ENCODE results near the gene KLHDC3.

KLHDC3 gene

DNA sequence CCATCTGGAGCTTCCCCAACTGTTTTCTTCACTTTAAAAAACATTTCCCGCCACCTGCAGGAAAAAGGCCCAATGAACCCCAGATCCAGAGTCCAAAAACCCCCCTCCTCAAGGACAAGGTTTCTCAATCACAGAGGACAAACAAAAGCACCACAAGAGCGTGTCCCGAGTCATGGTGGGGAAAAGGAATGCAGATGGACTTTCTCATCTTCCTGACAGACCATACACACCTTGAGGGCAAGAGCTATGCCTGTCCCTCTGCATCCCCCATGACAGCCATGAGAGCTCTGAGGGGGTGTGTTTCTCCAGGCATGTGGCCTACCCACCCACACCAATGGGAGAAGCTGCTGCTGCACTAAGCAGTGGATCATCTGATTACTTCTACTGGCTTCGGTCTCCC lies 44.1 kb upstream of the KLHDC3 start:
- H3K4me3 ChIP-seq (ENCODE audit: low read depth, low read length): no peak overlapping the region
- TF ChIP-seq, protein P1, sequence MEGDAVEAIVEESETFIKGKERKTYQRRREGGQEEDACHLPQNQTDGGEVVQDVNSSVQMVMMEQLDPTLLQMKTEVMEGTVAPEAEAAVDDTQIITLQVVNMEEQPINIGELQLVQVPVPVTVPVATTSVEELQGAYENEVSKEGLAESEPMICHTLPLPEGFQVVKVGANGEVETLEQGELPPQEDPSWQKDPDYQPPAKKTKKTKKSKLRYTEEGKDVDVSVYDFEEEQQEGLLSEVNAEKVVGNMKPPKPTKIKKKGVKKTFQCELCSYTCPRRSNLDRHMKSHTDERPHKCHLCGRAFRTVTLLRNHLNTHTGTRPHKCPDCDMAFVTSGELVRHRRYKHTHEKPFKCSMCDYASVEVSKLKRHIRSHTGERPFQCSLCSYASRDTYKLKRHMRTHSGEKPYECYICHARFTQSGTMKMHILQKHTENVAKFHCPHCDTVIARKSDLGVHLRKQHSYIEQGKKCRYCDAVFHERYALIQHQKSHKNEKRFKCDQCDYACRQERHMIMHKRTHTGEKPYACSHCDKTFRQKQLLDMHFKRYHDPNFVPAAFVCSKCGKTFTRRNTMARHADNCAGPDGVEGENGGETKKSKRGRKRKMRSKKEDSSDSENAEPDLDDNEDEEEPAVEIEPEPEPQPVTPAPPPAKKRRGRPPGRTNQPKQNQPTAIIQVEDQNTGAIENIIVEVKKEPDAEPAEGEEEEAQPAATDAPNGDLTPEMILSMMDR (IDR thresholded peaks at IDR 0.05; ENCODE audit: borderline replicate concordance, insufficient read depth, low read depth, low read length): no peak

DNA sequence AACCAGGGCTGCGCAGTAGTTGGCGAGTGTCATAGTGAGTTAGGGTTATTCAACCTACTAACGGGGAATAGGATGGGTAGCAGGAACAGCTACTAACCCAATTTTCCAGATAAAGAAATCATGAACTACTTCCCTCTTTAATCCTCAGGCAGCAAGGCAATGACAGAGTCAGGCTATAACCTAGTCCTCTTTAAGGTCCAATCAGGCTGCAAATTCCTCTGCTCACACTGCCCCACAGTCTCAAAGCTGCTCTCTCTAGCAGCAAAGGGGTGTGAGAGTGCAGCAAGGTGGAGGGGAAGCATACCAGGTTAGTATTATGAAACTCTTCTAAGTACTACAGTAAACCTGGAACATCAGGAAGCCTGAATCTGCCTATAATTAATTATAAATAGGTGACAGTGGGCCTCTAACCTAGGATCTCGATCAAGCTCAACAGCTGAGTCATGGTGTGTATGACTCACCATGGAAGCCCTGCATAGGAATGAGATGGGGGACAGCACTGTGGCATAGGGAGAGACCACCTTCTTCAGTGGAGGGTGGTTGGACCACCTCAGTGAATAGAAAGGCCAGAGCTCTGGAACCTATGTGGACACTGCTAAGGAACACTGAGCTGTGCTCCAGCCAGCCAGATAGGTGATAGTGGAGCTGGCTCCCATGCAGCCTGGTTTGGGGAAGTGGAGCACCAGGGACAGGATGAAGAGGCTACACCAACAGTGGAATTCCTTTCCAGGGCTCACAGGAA lies 43.0 kb upstream of the KLHDC3 start:
- no peak overlapping the region for H3K4me3 ChIP-seq (ENCODE audit: low read depth, low read length)
- TF ChIP-seq, protein P1 (IDR thresholded peaks at IDR 0.05; ENCODE audit: borderline replicate concordance, insufficient read depth, low read depth, low read length): no peak

DNA sequence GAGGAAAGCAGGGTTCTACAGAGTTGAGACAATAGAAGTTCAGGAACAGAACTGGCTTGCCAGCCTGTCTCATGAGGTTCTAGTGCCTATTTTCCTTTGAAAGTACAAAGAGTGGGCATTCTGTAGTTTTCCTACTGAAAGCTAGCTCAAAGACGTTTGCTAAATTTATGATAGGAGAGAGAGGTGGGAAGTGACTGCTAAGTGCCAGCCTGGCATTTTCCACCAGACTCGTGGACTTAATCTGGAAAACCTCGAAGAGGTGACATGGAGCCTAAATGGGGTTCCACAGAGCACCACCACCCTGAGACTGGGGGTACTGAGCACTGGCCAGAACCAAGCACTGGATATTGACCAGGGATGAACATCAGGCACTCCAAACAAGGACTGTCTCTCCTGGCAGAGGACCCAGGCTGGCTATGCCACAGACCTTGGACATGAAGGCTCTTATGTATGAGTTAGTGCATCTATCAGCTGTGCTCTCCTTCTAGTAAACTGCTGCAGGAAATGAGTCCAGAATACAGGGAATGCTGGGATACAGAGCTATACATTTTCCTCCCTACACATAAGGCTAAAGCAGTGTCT lies 42.2 kb upstream of the KLHDC3 start:
- TF ChIP-seq, protein P1 (IDR thresholded peaks at IDR 0.05; ENCODE audit: borderline replicate concordance, insufficient read depth, low read depth, low read length): no peak
- H3K4me3 ChIP-seq (ENCODE audit: low read depth, low read length): no peak overlapping the region

DNA sequence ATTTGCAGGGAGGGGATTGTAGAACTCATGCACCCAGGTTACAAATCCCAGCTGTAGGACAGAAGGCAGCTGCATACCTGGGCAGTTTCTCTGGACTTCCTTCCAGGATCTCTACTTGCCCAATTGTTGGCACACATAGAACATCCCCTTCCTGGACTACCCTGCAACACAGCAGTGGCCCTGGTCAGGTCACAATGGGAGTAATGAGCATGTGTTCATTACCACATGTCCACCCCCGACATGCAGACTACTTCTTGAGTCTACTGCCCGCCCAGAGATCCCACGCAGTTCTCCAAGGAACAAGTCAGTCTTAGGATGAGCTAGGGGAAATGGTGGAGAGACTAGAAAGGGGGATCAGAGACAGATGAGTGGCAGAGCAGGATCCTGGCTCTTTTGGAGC lies 40.1 kb upstream of the KLHDC3 start:
- H3K4me3 ChIP-seq (ENCODE audit: low read depth, low read length): no peak overlapping the region
- TF ChIP-seq, protein P1 (IDR thresholded peaks at IDR 0.05; ENCODE audit: borderline replicate concordance, insufficient read depth, low read depth, low read length): no peak

DNA sequence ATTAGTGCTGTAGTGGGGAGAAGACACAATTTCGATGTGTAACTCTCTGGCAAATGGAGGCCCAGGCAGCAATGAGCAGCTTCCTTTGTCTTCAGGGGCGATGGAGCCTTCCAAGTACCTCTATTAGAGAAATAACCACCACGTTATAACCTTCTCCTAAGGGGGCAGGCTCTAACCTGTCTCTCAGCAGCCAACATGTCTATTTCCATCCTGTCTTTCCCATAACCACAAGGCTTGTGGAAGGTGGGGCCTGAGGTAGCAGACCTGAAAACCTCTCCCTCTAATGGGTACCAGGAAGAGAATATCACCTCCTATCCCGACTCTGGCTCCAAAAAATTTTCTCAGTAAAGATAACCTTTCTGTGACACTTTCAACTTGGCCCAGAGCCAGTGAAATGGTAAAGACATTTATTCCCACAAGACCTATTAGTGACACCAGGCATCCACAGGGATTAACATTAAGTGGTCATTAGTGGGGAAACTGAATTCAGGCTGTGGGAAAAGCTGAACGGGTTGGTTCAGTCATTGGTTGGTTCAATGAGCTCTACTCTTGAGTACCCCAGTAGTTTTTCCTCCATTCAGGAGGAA lies 39.0 kb upstream of the KLHDC3 start:
- H3K4me3 ChIP-seq (ENCODE audit: low read depth, low read length): no peak overlapping the region
- TF ChIP-seq, protein P1 (IDR thresholded peaks at IDR 0.05; ENCODE audit: borderline replicate concordance, insufficient read depth, low read depth, low read length): no peak

DNA sequence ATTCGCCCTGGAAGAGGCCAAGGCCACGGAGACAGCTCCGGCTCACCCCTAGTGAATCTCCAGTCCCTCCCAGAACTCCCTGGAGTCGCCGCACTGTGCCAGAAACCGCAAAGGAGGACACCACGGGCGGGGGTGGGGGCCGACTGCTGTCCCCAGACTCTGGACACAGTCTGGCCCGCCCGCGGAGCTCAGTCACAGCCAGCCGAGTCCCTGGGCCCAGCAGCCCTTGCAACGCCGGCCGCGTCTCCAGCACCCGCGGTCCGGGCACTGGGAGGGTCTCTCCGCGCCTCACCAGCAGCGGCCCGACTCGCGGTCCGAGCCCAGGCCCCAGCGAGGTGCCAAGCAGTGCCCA lies 35.6 kb upstream of the KLHDC3 start:
- TF ChIP-seq, protein P1 (IDR thresholded peaks at IDR 0.05; ENCODE audit: borderline replicate concordance, insufficient read depth, low read depth, low read length): no peak
- peak overlapping the region; percentile 75 for H3K4me3 ChIP-seq (ENCODE audit: low read depth, low read length)
